ENCODE data around the gene PPP1R2B. TPM values are rescaled to one million over a fixed set of nuclear protein-coding genes. Genes with fewer than 3 reads are reported as not detected.

The PPP1R2B gene
- total RNA-seq, 1 donor from 2014 or later, result not detected

DNA sequence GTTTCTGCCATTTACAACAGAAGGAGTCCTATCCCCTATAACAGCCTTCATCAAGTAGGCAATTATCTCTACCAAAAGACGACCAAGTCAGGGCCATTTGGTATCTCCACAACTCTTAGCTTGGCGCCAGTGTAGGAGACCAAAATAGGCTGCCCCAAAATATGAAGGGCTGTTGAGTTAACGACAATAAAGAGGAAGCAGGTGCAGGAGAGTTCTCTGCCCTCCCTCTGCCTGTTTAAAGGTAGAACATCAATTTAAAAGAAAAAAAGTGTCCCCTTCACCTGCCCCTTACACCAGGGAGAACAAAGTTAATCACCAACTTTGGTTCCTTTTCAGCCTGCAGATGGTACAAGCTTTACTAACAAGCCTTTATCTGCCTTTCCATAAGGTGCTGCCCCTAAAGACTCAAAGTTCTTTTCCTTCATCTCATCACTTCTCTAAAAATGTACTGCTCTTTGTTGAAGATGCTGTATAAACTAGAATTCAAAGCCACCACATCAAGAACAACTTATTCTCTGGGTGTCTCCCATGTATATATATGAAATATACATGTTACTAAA is 33.3 kb downstream of the PPP1R2B start:
- FAIRE-seq (no peak), DNase-seq (ENCODE audit: low read depth) (no peak)
- Histone ChIP-seq H3K27me3 (ENCODE audit: control insufficient read depth, insufficient read depth, low read length) (no peaks in the 10 kb centered on the region), H3K4me3 (ENCODE audit: low read depth, low read length) (no peak overlapping the region), H3K36me3 (ENCODE audit: control insufficient read depth, insufficient read depth, low read length) (no peaks in the 10 kb centered on the region)
- TF ChIP-seq CTCF (IDR thresholded peaks at IDR 0.05; ENCODE audit: insufficient read depth, low read length, severe bottlenecking), result no peak

GRCh38 chr5:156888520-156888919 is 38.4 kb downstream of the PPP1R2B start:
- TF ChIP-seq CTCF (IDR thresholded peaks at IDR 0.05; ENCODE audit: insufficient read depth, low read length, severe bottlenecking), result no peak
- no peaks in the 10 kb centered on the region for H3K36me3 ChIP-seq (ENCODE audit: control insufficient read depth, insufficient read depth, low read length)
- FAIRE-seq, result no peak
- no peak for DNase-seq (ENCODE audit: low read depth)
- H3K27me3 ChIP-seq (ENCODE audit: control insufficient read depth, insufficient read depth, low read length), result no peaks in the 10 kb centered on the region
- no peak overlapping the region for H3K4me3 ChIP-seq (ENCODE audit: low read depth, low read length)

DNA sequence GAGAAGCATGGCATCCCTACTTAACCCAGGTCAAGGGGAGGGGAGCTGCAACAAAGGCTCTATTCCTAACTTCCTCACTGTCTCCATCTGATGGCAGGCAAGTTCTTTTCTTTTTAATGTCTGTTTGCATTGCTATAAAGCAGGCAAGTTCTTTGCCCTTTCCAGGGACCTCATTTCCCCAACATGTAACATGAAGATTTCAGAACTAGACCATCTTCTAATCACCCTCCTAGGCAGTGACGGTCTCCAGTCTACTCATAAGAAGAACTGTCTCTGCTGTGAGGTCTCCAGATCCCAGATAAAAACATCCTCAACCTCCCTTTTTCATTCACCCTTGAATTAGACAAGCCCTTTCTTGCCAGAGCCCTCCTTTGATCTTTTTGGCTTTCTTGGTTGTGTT is 42.1 kb downstream of the PPP1R2B start:
- H3K27me3 ChIP-seq (ENCODE audit: control insufficient read depth, insufficient read depth, low read length), result no peaks in the 10 kb centered on the region
- no peak for TF ChIP-seq CTCF (IDR thresholded peaks at IDR 0.05; ENCODE audit: insufficient read depth, low read length, severe bottlenecking)

GRCh38 chr5:156892864-156893263 is 42.8 kb downstream of the PPP1R2B start:
- TF ChIP-seq CTCF (IDR thresholded peaks at IDR 0.05; ENCODE audit: insufficient read depth, low read length, severe bottlenecking), result no peak
- no peak overlapping the region for H3K4me3 ChIP-seq (ENCODE audit: low read depth, low read length)
- no peaks in the 10 kb centered on the region for H3K27me3 ChIP-seq (ENCODE audit: control insufficient read depth, insufficient read depth, low read length)
- H3K36me3 ChIP-seq (ENCODE audit: control insufficient read depth, insufficient read depth, low read length), result no peaks in the 10 kb centered on the region
- no peak for DNase-seq (ENCODE audit: low read depth)
- FAIRE-seq, result no peak

More for the DNA sequence above, 42.1 kb downstream of the PPP1R2B start:
- H3K4me3 ChIP-seq (ENCODE audit: low read depth, low read length), result no peak overlapping the region
- DNase-seq (ENCODE audit: low read depth), result no peak
- no peaks in the 10 kb centered on the region for H3K36me3 ChIP-seq (ENCODE audit: control insufficient read depth, insufficient read depth, low read length)
- FAIRE-seq, result no peak

DNA sequence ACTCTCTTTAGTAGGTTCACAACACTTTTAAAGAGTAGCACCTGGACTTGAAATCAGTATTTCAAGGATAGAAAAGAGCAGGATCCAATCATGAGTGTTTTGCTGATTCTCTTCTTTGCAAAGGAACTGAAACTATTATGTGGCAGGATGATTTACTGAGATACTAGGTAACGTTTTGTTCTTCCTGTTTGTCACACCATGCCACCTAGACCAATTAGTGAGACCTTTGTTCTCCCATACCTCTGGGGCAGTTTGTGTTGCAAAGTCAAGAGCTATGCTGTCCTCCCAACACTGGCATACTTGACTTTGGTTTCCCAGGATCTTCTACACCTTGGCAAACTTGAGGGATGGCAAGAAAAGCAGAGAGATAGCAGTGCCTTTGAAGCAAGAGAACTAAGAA is 43.4 kb downstream of the PPP1R2B start:
- no peak for TF ChIP-seq CTCF (IDR thresholded peaks at IDR 0.05; ENCODE audit: insufficient read depth, low read length, severe bottlenecking)
- no peak for FAIRE-seq
- no peak for DNase-seq (ENCODE audit: low read depth)
- Histone ChIP-seq H3K4me3 (ENCODE audit: low read depth, low read length) (no peak overlapping the region), H3K27me3 (ENCODE audit: control insufficient read depth, insufficient read depth, low read length) (no peaks in the 10 kb centered on the region), H3K36me3 (ENCODE audit: control insufficient read depth, insufficient read depth, low read length) (no peaks in the 10 kb centered on the region)

GRCh38 chr5:156896546-156896945 is 46.5 kb downstream of the PPP1R2B start:
- Histone ChIP-seq H3K4me3 (ENCODE audit: low read depth, low read length) (no peak overlapping the region), H3K36me3 (ENCODE audit: control insufficient read depth, insufficient read depth, low read length) (no peaks in the 10 kb centered on the region), H3K27me3 (ENCODE audit: control insufficient read depth, insufficient read depth, low read length) (no peaks in the 10 kb centered on the region)
- no peak for FAIRE-seq
- TF ChIP-seq CTCF (IDR thresholded peaks at IDR 0.05; ENCODE audit: insufficient read depth, low read length, severe bottlenecking), result no peak
- peak; percentile 12 for DNase-seq (ENCODE audit: low read depth)
